GM19372 (cell line): ENCODE data around the gene UBASH3B.
A peak's percentile ranks its signal among the peaks of the same experiment; 100 is the strongest.

ENCODE experiments used
- ATAC-seq: cut with Tn5 transposase; IDR thresholded peaks from one replicate; pipeline ENCODE4 v1.9.1; 2021; ENCODE audit warnings: mild to moderate bottlenecking, low read depth, moderate library complexity; ENCODE audit not compliant: unreplicated experiment

The UBASH3B gene

GRCh38 chr11:122777343-122777742 lies 121.8 kb downstream of the UBASH3B start:
- no peak for ATAC-seq

- ATAC-seq: no peak
These were observed 122.6 kb downstream of the UBASH3B start for GRCh38 chr11:122778148-122778547.

- ATAC-seq: no peak
These were observed 123.6 kb downstream of the UBASH3B start for GRCh38 chr11:122779047-122779629.

GRCh38 chr11:122780296-122780949 lies 124.9 kb downstream of the UBASH3B start:
- ATAC-seq: no peak

GRCh38 chr11:122781378-122782195 lies 126.1 kb downstream of the UBASH3B start:
- ATAC-seq: peak; percentile 68

- ATAC-seq: no peak
These were observed 126.7 kb downstream of the UBASH3B start for GRCh38 chr11:122782222-122782621.

- no peak for ATAC-seq
These were observed 128.9 kb downstream of the UBASH3B start for GRCh38 chr11:122784325-122784955.

GRCh38 chr11:122785031-122785541 lies 129.6 kb downstream of the UBASH3B start:
- ATAC-seq: no peak

- ATAC-seq: no peak
These were observed 131.4 kb downstream of the UBASH3B start for GRCh38 chr11:122786896-122787295.

GRCh38 chr11:122788781-122789535 lies 133.4 kb downstream of the UBASH3B start:
- ATAC-seq: no peak

- no peak for ATAC-seq
These were observed 134.4 kb downstream of the UBASH3B start for GRCh38 chr11:122789907-122790306.

- no peak for ATAC-seq
These were observed 135.9 kb downstream of the UBASH3B start for GRCh38 chr11:122791411-122791810.

- ATAC-seq: no peak
These were observed 136.3 kb downstream of the UBASH3B start for GRCh38 chr11:122791836-122792235.

- ATAC-seq: no peak
These were observed 138.0 kb downstream of the UBASH3B start for GRCh38 chr11:122793515-122793914.

GRCh38 chr11:122795307-122795706 lies 139.8 kb downstream of the UBASH3B start:
- ATAC-seq: no peak

- peak; percentile 85 for ATAC-seq
These were observed 140.7 kb downstream of the UBASH3B start for GRCh38 chr11:122796128-122796717.

- ATAC-seq: no peak
These were observed 142.1 kb downstream of the UBASH3B start for GRCh38 chr11:122797651-122798050.

GRCh38 chr11:122799406-122800105 lies 144.0 kb downstream of the UBASH3B start:
- ATAC-seq: no peak

GRCh38 chr11:122802876-122803275 lies 147.4 kb downstream of the UBASH3B start:
- ATAC-seq: no peak
